GM19463 (cell line): Measurements from ENCODE around the gene ZFAND3.
"Not testable (repeated sequence)": the region's sequence is repeated elsewhere in the genome, so short reads cannot be mapped to it uniquely, and the experiment has no call there.

ENCODE experiments used
- ATAC-seq: cut with Tn5 transposase; IDR thresholded peaks from one replicate; pipeline ENCODE4 v1.9.1; 2021; ENCODE audit warnings: mild to moderate bottlenecking, moderate library complexity; ENCODE audit not compliant: unreplicated experiment

The ZFAND3 gene

GRCh38 chr6:37891072-37891471 lies 71.5 kb downstream of the ZFAND3 start:
- no peak for ATAC-seq

GRCh38 chr6:37893257-37893656 lies 73.7 kb downstream of the ZFAND3 start:
- no peak for ATAC-seq

- ATAC-seq: not testable (repeated sequence)
Measured at GRCh38 chr6:37893734-37894133, 74.2 kb downstream of the ZFAND3 start.

GRCh38 chr6:37894585-37894984 lies 75.1 kb downstream of the ZFAND3 start:
- no peak for ATAC-seq

DNA sequence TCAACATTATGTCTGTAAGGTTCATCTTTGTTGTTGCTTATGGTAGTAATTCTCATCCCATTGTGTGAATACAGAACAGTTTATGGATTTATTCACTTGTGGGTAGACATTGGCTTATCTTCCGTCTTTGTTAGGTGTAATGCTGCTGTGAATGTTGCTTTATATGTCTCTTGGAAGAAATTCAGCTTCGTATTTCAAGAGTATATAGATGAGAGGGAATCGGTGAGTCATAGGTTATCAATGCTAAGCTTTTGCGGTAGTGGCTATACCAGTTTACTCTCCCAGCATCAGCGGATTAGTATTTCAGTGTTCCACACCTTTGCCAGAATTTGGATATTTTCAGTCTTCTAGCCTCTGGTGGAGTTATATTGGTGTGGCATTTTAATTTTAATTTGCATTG lies 77.8 kb downstream of the ZFAND3 start:
- no peak for ATAC-seq

DNA sequence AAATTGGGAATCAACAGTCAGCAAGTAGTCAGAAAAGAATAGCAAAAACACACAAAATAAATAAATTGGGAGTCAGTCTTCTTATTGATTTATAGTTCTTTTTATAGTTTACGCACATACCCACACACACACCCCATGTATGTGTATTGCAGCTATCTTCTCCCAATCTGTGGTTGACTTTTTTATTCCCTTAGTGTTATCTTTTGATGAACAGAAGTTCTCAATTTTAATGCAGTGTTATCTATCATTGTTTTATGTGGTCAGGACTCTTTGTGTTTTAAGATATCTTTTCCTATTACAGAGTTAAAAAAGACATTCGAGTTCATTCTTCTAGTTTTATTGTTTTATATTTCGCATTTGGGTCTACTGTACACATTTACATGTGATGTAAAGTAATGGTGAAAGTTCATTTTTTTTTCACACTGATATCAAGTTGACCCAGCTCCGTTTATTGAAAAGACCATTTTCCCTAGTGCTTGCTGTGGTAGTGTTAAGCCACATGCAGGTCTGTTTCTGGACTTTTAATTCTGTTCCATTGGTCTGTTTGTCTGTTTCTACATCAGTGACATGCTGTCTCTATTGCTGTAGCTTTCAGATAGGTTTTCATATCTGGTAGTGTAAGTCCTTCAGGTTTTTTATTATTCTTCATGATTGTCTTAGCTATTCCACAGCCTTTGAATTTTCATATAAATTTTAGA lies 78.4 kb downstream of the ZFAND3 start:
- ATAC-seq: no peak

GRCh38 chr6:37903351-37904340 lies 84.1 kb downstream of the ZFAND3 start:
- no peak for ATAC-seq

DNA sequence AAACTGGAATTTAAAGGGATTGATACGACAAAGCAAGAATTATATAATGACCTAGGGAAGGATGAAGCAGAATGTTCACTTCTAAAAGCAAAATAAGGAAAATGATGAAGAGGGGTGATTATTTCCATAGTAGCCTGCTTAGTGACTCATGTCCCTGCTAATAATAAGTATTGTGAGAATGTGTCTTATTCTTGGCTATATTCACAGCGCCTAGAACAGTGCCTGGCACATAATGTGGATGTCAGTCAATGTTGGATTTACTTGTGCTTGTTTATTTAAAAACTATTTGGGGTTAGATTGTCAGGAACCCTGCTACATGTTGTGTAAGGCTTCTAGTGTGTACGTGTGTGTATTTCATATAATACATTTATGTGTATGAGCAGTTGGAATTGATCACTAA lies 85.1 kb downstream of the ZFAND3 start:
- no peak for ATAC-seq

GRCh38 chr6:37906121-37906520 lies 86.6 kb downstream of the ZFAND3 start:
- no peak for ATAC-seq

- no peak for ATAC-seq
Measured at GRCh38 chr6:37910998-37911397, 91.5 kb downstream of the ZFAND3 start.

DNA sequence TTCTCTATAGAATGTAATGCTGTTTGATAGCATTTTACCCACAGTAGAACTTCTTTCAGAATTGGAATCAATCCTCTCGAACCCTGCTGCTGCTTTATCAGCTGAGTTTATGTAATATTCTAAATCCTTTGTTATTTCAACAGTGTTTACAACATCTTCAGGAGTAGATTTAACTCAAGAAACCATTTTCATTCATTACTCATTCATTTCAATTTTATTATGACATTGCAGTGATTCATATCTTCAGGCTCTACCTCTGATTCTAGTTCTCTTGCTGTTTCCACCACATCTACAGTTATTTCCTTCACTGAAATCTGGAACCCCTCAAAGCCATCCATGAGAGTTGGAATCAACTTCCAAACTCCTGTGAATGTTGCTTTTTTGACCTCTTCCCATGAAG lies 93.7 kb downstream of the ZFAND3 start:
- ATAC-seq: no peak

DNA sequence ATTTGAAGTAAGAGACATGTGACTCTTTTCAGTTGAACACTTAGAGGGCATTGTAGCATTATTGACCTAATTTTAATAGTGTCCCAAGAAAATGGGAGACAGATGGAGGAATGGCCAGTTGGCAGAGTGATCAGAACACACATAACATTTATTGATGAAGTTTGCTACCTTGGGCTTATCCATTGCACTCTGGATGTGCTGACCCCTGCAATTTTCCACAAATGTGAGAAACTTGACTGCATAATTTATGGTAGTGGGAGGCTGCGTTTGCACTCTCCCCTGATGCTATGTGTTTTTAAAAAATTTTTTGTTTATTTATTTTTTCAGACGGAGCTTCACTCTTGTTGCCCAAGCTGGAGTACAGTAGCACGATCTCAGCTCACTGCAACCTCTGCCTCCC lies 95.9 kb downstream of the ZFAND3 start:
- no peak for ATAC-seq

- no peak for ATAC-seq
Measured at GRCh38 chr6:37916149-37916548, 96.6 kb downstream of the ZFAND3 start.

DNA sequence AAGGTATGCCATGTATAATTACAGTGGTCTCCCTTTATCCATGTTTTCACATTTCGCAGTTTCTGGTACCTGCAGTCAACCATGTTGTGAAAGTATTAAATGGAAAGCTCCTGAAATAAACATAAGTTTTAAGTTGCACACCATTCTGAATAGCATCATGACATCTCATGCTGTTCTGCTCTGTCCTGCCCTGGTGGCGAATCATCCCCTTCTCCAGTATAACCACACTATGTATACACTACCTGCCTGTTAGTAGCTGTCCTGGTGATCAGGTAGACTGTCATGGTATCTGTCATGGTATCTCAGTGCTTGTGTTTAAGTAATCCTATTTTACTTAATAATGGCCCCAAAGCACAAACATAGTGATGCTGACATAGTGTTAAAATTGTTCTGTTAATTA lies 97.1 kb downstream of the ZFAND3 start:
- no peak for ATAC-seq

GRCh38 chr6:37917566-37917965 lies 98.0 kb downstream of the ZFAND3 start:
- no peak for ATAC-seq

DNA sequence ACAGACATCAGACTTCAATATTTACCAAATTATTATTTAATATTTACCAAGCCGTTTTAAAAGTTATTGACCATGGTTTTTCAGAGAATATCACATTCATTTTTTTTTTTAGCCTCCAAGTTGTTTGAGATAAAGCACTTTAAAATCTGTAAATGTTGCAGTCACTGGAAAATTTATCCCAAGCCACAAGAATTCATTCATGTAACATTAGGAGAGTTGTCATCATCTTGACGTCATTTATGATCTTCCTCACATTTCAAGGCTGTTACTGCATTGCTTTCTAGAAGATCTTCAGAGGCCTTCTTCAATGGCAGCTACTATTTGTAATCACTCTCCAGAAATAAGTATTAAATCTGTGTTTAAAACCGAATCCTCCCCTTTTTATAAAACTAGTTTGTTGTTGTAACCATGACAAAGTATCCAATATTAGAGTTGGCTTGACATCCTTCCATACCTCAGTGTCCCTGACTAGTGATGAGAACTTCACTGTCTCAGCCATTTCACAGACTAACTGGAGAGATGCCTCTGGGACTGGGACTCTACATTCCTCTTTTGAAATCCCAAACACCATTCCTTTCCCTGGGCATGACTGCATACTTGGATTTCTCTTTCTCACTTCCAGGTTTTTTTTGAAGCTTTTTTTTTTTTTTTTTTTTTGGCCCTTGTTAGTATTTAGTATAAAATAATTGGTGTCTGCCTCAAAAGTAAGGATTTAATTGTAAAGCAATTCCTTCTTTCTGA lies 100.1 kb downstream of the ZFAND3 start:
- no peak for ATAC-seq

DNA sequence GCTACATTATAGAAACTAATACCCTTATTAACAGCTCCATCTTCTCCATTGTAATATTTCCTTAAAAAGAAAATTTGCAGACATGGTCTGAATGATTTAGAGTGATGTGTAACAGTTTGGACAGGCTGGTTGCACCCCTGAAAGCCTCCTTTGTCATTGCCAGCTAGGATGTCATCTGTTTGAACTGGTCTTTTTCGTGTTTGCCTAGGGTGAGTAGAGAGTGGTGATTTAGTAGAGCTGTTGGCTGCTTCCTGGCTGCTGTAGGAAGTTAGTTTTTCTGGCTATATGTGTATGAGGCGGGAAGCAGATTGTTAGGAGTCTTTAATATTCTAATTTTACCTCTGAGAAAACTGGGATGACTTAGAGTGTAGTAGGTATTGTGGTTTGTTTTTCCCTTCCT lies 101.1 kb downstream of the ZFAND3 start:
- ATAC-seq: no peak

DNA sequence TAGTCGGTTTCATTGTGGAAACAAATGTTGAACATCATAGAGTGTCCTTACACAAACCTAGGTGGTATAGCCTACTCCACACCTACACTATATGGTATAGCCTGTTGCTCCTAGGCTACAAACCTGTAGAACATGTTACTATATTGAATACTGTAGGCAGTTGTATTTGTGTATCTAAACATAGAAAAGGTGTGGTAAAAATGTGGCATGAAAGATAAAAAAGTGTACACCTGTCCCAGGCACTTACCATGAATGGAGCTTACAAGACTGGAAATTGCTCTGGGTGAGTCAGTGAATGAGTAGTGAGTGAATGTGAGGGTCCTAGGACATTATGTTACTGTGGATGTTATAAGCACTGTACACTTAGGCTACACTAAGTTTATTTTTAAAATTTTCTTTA lies 103.0 kb downstream of the ZFAND3 start:
- ATAC-seq: no peak

- no peak for ATAC-seq
Measured at GRCh38 chr6:37923514-37923913, 104.0 kb downstream of the ZFAND3 start.

DNA sequence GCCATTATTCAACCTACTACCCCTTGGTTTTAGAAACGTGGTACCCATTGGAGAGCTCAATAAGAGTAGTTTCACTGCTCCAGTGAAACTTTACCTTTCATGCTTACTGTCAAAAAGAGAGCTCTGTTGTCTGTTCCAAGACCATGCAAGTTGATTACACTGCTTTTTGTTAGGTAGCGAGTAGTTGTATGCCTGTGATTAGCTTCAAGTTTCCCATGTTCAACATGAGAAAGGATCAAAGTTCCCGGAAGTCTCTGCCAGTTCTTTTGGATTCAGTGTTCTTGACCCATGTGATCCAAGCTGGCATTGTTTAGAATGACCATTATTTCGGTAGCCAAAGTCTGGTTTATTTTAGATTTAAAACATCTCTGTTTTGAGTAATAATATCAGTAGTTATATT lies 107.1 kb downstream of the ZFAND3 start:
- ATAC-seq: no peak

- ATAC-seq: no peak
Measured at GRCh38 chr6:37928217-37928616, 108.7 kb downstream of the ZFAND3 start.
